HFFc6 (cell line): ENCODE results near the gene CCDC179. TPM values are rescaled to one million over a fixed set of nuclear protein-coding genes. Genes with fewer than 3 reads are reported as not detected.

ENCODE experiments used
- DNase-seq: peaks from one replicate; pipeline ENCODE4 v3.0.0-alpha.2; 2018
- H3K27ac Mint-ChIP-seq: 2 replicates; pipeline ENCODE4 v1.8.0; 2020; ENCODE audit warnings: mild to moderate bottlenecking, mixed read lengths
- H3K27me3 Mint-ChIP-seq: 2 replicates; pipeline ENCODE4 v1.8.0; 2021; ENCODE audit warnings: mild to moderate bottlenecking, moderate library complexity, mixed read lengths; ENCODE audit not compliant: insufficient read depth
- H3K36me3 Mint-ChIP-seq: 2 replicates; pipeline ENCODE4 v1.8.0; 2021; ENCODE audit warnings: low read depth, mixed read lengths
- H3K4me1 Mint-ChIP-seq: 2 replicates; pipeline ENCODE4 v1.8.0; 2020; ENCODE audit warnings: low read depth, mixed read lengths
- H3K4me3 Mint-ChIP-seq: 2 replicates; pipeline ENCODE4 v1.8.0; 2020; ENCODE audit warnings: mild to moderate bottlenecking, moderate library complexity, mixed read lengths
- H3K9me3 Mint-ChIP-seq: 2 replicates; pipeline ENCODE4 v1.8.0; 2020; ENCODE audit warnings: mild to moderate bottlenecking, mixed read lengths
- CTCF ChIP-seq: fragments of 200-600 bp; sonication (generic); IDR thresholded peaks from 2 replicates; pipeline ENCODE4 v1.5.0; 2021; ENCODE audit warnings: antibody characterized with exemption, mild to moderate bottlenecking
- total RNA-seq, 6 experiments: library from RNA; stranded (reverse); fragmentation: NEBNext Ultra II Directional; extraction: Animal tissue kit (Norgen Biotek cat#: 25700); gene quantifications; 2 replicates in 1 of 6; 3 replicates in 5 of 6; pipeline ENCODE4 v1.2.3, GENCODE V29; 2021

Gene CCDC179
- total RNA-seq, 6 experiments from 2014 or later, result not detected

DNA sequence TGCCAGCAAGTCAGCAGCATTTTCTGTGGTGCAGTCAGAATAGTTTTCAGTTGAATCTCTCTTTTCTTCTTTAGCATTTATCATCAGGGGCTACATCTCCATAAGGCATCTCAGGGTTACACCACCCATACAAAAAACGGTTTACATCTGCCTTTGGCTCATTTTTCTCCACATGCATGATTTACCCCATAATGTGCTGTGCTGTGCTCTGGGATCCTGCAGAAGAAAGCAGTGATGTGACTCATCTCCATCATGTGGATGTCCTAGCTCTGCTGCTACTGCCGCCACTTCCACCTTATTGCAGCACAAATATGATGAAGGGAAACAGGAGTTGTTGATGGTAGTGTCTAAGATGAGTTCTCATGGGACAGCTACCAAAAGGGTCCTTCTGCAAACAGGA, 30.0 kb upstream of the CCDC179 start:
- no peak overlapping the region for H3K4me3 Mint-ChIP-seq

GRCh38 chr11:22884217-22884616, 23.9 kb upstream of the CCDC179 start:
- H3K4me3 Mint-ChIP-seq, result no peak overlapping the region
- no peaks in the 10 kb centered on the region for H3K9me3 Mint-ChIP-seq
- no peaks in the 10 kb centered on the region for H3K36me3 Mint-ChIP-seq
- TF ChIP-seq CTCF, result no peak
- no peak for DNase-seq
- peaks cover 8% of the 10 kb centered on the region; the same call in 1 of the 2 replicates for H3K4me1 Mint-ChIP-seq
- no peak overlapping the region for H3K27ac Mint-ChIP-seq
- H3K27me3 Mint-ChIP-seq, result no peaks in the 10 kb centered on the region; the same call in none of the 2 replicates

More for the DNA sequence above, 30.0 kb upstream of the CCDC179 start:
- no peak for TF ChIP-seq CTCF
- Mint-ChIP-seq H3K4me1 (no peaks in the 10 kb centered on the region), H3K36me3 (no peaks in the 10 kb centered on the region), H3K27me3 (no peaks in the 10 kb centered on the region; the same call in 1 of the 2 replicates), H3K9me3 (peaks cover 9% of the 10 kb centered on the region; the same call in 1 of the 2 replicates), H3K27ac (no peak overlapping the region)
- no peak for DNase-seq

DNA sequence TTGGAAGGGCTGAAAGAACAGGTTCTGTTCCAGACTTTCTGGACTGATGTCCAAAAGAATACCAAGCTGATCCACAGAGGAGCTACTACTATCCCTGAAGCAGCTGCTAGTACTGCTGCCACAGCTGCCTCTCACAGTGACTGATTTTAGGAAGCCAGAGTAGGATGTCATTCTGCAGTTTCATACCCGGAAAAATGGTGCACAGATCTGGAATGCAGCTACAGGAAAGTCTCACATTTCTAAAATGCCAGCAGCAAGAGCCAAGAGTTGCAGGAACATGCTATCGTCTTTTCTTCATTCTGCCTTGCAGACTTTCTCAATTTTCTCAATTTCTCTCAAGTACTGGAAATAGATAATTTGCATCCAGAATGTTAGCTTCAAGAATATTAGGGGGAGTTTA, 19.4 kb upstream of the CCDC179 start:
- Mint-ChIP-seq H3K27ac (no peak overlapping the region), H3K27me3 (no peaks in the 10 kb centered on the region; the same call in none of the 2 replicates), H3K9me3 (no peaks in the 10 kb centered on the region), H3K36me3 (no peaks in the 10 kb centered on the region), H3K4me1 (peaks cover 8% of the 10 kb centered on the region; the same call in 1 of the 2 replicates), H3K4me3 (no peak overlapping the region)
- peak; percentile 0 for DNase-seq
- no peak for TF ChIP-seq CTCF

DNA sequence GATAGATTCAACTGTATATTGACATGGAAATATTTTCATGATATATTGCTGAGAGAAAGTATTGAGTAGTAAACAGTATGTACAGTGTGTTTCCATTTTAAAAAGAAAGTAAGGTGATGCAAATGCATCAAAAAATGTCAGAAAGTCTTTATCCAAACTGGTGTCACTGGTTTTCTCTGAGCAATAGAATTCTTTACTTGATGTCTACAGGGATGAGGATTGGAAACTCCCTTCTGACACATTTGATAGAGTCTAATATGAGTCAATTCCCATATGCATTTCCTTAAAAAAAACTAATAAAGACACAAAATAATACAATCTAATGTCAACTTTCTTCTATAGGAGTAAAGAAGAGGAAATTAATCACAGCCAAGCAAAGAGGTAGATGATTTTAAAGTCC, 18.3 kb upstream of the CCDC179 start:
- no peak for DNase-seq
- no peak for TF ChIP-seq CTCF
- Mint-ChIP-seq H3K27ac (no peak overlapping the region), H3K4me3 (no peak overlapping the region), H3K4me1 (peaks cover 8% of the 10 kb centered on the region; the same call in 1 of the 2 replicates), H3K36me3 (no peaks in the 10 kb centered on the region), H3K27me3 (no peaks in the 10 kb centered on the region; the same call in none of the 2 replicates), H3K9me3 (no peaks in the 10 kb centered on the region)

- no peaks in the 10 kb centered on the region; the same call in none of the 2 replicates for H3K27me3 Mint-ChIP-seq
- H3K27ac Mint-ChIP-seq, result no peak overlapping the region
- DNase-seq, result no peak
- H3K9me3 Mint-ChIP-seq, result no peaks in the 10 kb centered on the region
- no peak for TF ChIP-seq CTCF
- no peak overlapping the region for H3K4me3 Mint-ChIP-seq
- H3K36me3 Mint-ChIP-seq, result no peaks in the 10 kb centered on the region
- peaks cover 8% of the 10 kb centered on the region; the same call in 1 of the 2 replicates for H3K4me1 Mint-ChIP-seq
Measured at GRCh38 chr11:22878039-22878438, 17.8 kb upstream of the CCDC179 start.
